Left lobe of liver (tissue), 2 donors: Measurements from ENCODE around the gene MTMR11. TPM values are rescaled to one million over a fixed set of nuclear protein-coding genes. Genes with fewer than 3 reads are reported as not detected.

Source experiments
- ATAC-seq: fragments of 200-7000 bp; cut with Tn5 transposase; one replicate; pipeline ENCODE4 v1.9.1; 2020; ENCODE audit warnings: mild to moderate bottlenecking, moderate library complexity
- DNase-seq: peaks from one replicate; pipeline ENCODE4 v3.0.0-alpha.2; 2020; ENCODE audit warnings: low spot score
- total RNA-seq: library from RNA; stranded (reverse); gene quantifications from one replicate; pipeline ENCODE4 v1.2.1, GENCODE V29; 2021
- donor health status: DM: no; HTN: no; CAD: no; lungs with moderate emphysema.
- donor health status: DM: no; HTN: yes; CAD: no.

MTMR11 gene
- total RNA-seq, 1 donor from 2014 or later, result 1.7 TPM

- ATAC-seq (peak; percentile 8), DNase-seq (no peak)
Observed at GRCh38 chr1:149936992-149937705, 470 bp upstream of the MTMR11 start.

GRCh38 chr1:149934356-149934755 is 2.3 kb downstream of the MTMR11 start:
- ATAC-seq (no peak), DNase-seq (no peak)

GRCh38 chr1:149933208-149933607 is 3.5 kb downstream of the MTMR11 start:
- DNase-seq (no peak), ATAC-seq (no peak)

GRCh38 chr1:149932474-149932873 is 4.2 kb downstream of the MTMR11 start:
- ATAC-seq (no peak), DNase-seq (no peak)

GRCh38 chr1:149931212-149931790 is 5.4 kb downstream of the MTMR11 start:
- DNase-seq (no peak), ATAC-seq (no peak)

GRCh38 chr1:149929856-149930255 is 6.8 kb downstream of the MTMR11 start:
- no peak for ATAC-seq
- DNase-seq, result no peak

GRCh38 chr1:149928401-149928724 is 8.3 kb downstream of the MTMR11 start:
- DNase-seq, result no peak
- no peak for ATAC-seq

- DNase-seq, result peak; percentile 97
Observed at GRCh38 chr1:149927563-149928400, 8.9 kb downstream of the MTMR11 start, which contains the start of gene SF3B4. SF3B4 (minus strand) TSS chr1:149927803; CDS start chr1:149927759, 44 bp downstream.

GRCh38 chr1:149927056-149927562 is 9.6 kb downstream of the MTMR11 start:
- no peak for ATAC-seq
- no peak for DNase-seq

More at GRCh38 chr1:149927563-149928400, 8.9 kb downstream of the MTMR11 start, which contains the start of gene SF3B4:
- ATAC-seq, result peak; percentile 99

GRCh38 chr1:149926296-149926695 is 10.4 kb downstream of the MTMR11 start:
- ATAC-seq (no peak), DNase-seq (no peak)

- DNase-seq, result no peak
- no peak for ATAC-seq
Observed at GRCh38 chr1:149925751-149926150, 10.9 kb downstream of the MTMR11 start.

GRCh38 chr1:149925345-149925744 is 11.3 kb downstream of the MTMR11 start:
- no peak for ATAC-seq
- DNase-seq, result no peak

- DNase-seq (no peak), ATAC-seq (no peak)
Observed at GRCh38 chr1:149923626-149924025, 13.1 kb downstream of the MTMR11 start.

- ATAC-seq (peak; percentile 18), DNase-seq (no peak)
Observed at GRCh38 chr1:149917571-149918144, 19.0 kb downstream of the MTMR11 start, which contains the start of gene SV2A. SV2A (minus strand) TSS chr1:149917844; CDS start chr1:149913840, 4,004 bp downstream.

GRCh38 chr1:149916898-149917252 is 19.8 kb downstream of the MTMR11 start:
- no peak for DNase-seq

GRCh38 chr1:149916193-149916897 is 20.3 kb downstream of the MTMR11 start:
- ATAC-seq (no peak), DNase-seq (no peak)

More at GRCh38 chr1:149916898-149917252, 19.8 kb downstream of the MTMR11 start:
- ATAC-seq, result no peak

- no peak for ATAC-seq
Observed at GRCh38 chr1:149915429-149916192, 21.1 kb downstream of the MTMR11 start.

GRCh38 chr1:149914545-149914944 is 22.1 kb downstream of the MTMR11 start:
- DNase-seq, result no peak
- no peak for ATAC-seq

More at GRCh38 chr1:149915429-149916192, 21.1 kb downstream of the MTMR11 start:
- DNase-seq, result no peak

GRCh38 chr1:149906570-149907075 is 30.1 kb downstream of the MTMR11 start:
- DNase-seq, result no peak

More at GRCh38 chr1:149906570-149907075, 30.1 kb downstream of the MTMR11 start:
- ATAC-seq, result no peak
